Measurements from ENCODE around the gene IRAK2.
"Not testable (repeated sequence)": the region's sequence is repeated elsewhere in the genome, so short reads cannot be mapped to it uniquely, and the experiment has no call there.

IRAK2 gene

GRCh38 chr3:10173926-10174435, 9.3 kb downstream of the IRAK2 start:
- H3K36me3 ChIP-seq, result peaks cover 11% of the 10 kb centered on the region
- no peaks in the 10 kb centered on the region for H3K9me3 ChIP-seq
- TF ChIP-seq CTCF (IDR thresholded peaks at IDR 0.05), result no peak
- no peaks in the 10 kb centered on the region for H3K27me3 ChIP-seq
- peaks cover 12 to 13% of the 10 kb centered on the region in 2 experiments for H3K4me1 ChIP-seq (ENCODE audit: control insufficient read depth in 1 of 2, insufficient read depth in 1 of 2, low read depth in 1 of 2, low read length in 1 of 2)
- H3K4me3 ChIP-seq (ENCODE audit: low read depth in 1 of 2, low read length in 1 of 2), result no peak overlapping the region
- H3K27ac ChIP-seq, result peak overlapping the region; percentile 75

- not testable (repeated sequence) for H3K27ac ChIP-seq; H3K9me3 ChIP-seq; H3K27me3 ChIP-seq; H3K4me3 ChIP-seq (ENCODE audit: low read depth in 1 of 2, low read length in 1 of 2)
- H3K36me3 ChIP-seq, result peaks cover 19% of the 10 kb centered on the region
- H3K4me1 ChIP-seq (ENCODE audit: control insufficient read depth in 1 of 2, insufficient read depth in 1 of 2, low read depth in 1 of 2, low read length in 1 of 2), result peaks cover 15 to 16% of the 10 kb centered on the region in 2 experiments
Measured at GRCh38 chr3:10175334-10175733, 10.6 kb downstream of the IRAK2 start.

- H3K9me3 ChIP-seq; H3K4me3 ChIP-seq (ENCODE audit: low read depth in 1 of 2, low read length in 1 of 2); H3K27me3 ChIP-seq; H3K27ac ChIP-seq: not testable (repeated sequence)
- H3K4me1 ChIP-seq (ENCODE audit: control insufficient read depth in 1 of 2, insufficient read depth in 1 of 2, low read depth in 1 of 2, low read length in 1 of 2), result peaks cover 23 to 24% of the 10 kb centered on the region in 2 experiments
- peaks cover 19% of the 10 kb centered on the region for H3K36me3 ChIP-seq
Measured at GRCh38 chr3:10176150-10176549, 11.4 kb downstream of the IRAK2 start.

GRCh38 chr3:10177737-10178136, 13.0 kb downstream of the IRAK2 start:
- no peaks in the 10 kb centered on the region for H3K27me3 ChIP-seq
- peaks cover 19% of the 10 kb centered on the region for H3K36me3 ChIP-seq
- H3K4me3 ChIP-seq (ENCODE audit: low read depth in 1 of 2, low read length in 1 of 2), result no peak overlapping the region
- H3K9me3 ChIP-seq, result no peaks in the 10 kb centered on the region
- no peak overlapping the region for H3K27ac ChIP-seq
- no peak for TF ChIP-seq CTCF (IDR thresholded peaks at IDR 0.05)
- peaks cover 32 to 34% of the 10 kb centered on the region in 2 experiments for H3K4me1 ChIP-seq (ENCODE audit: control insufficient read depth in 1 of 2, insufficient read depth in 1 of 2, low read depth in 1 of 2, low read length in 1 of 2)

- no peak for TF ChIP-seq CTCF (IDR thresholded peaks at IDR 0.05)
- Histone ChIP-seq H3K27me3 (no peaks in the 10 kb centered on the region), H3K27ac (no peak overlapping the region), H3K9me3 (no peaks in the 10 kb centered on the region), H3K4me1 (ENCODE audit: control insufficient read depth in 1 of 2, insufficient read depth in 1 of 2, low read depth in 1 of 2, low read length in 1 of 2) (peaks cover 28 to 40% of the 10 kb centered on the region in 2 experiments), H3K4me3 (ENCODE audit: low read depth in 1 of 2, low read length in 1 of 2) (no peak overlapping the region), H3K36me3 (peaks cover 19% of the 10 kb centered on the region)
Measured at GRCh38 chr3:10178892-10179291, 14.2 kb downstream of the IRAK2 start.

- Histone ChIP-seq H3K4me1 (ENCODE audit: control insufficient read depth in 1 of 2, insufficient read depth in 1 of 2, low read depth in 1 of 2, low read length in 1 of 2) (peaks cover 30 to 38% of the 10 kb centered on the region in 2 experiments), H3K4me3 (ENCODE audit: low read depth in 1 of 2, low read length in 1 of 2) (no peak overlapping the region), H3K27me3 (no peaks in the 10 kb centered on the region), H3K9me3 (no peaks in the 10 kb centered on the region), H3K27ac (peak overlapping the region; percentile 72), H3K36me3 (peaks cover 19% of the 10 kb centered on the region)
- TF ChIP-seq CTCF (IDR thresholded peaks at IDR 0.05), result no peak
Measured at GRCh38 chr3:10180289-10180688, 15.6 kb downstream of the IRAK2 start.
